HCT116 (cell line): Measurements from ENCODE around the gene CCDC106. TPM values are rescaled to one million over a fixed set of nuclear protein-coding genes. Genes with fewer than 3 reads are reported as not detected.

Experiments
- ATAC-seq: fragments of 200-7000 bp; cut with Tn5 transposase; 2 replicates; pipeline ENCODE4 v1.9.1; 2020; ENCODE audit warnings: mild to moderate bottlenecking, moderate library complexity
- BruUV-seq: library from RNA; stranded (reverse); fragments of 400-500 nt; replicated peaks from 2 replicates; lab custom pipeline; 2021; lab: Mats Ljungman, UMichigan
- CTCF ChIA-PET: fragments of 300-600 bp; sonication (Branson Sonifier 250); formaldehyde crosslinking; loops from one replicate; lab custom pipeline; 2021; ENCODE audit warnings: antibody characterized with exemption; lab: Charles Lee
- POLR2A ChIA-PET: fragments of 300-600, 350-600 bp; sonication (Branson Sonifier 250); formaldehyde crosslinking; loops from one replicate; lab custom pipeline; 2021; ENCODE audit warnings: antibody characterized with exemption; lab: Charles Lee
- RAD21 ChIA-PET, 2 experiments: fragments of 300-600 bp; sonication (Branson Sonifier 250); formaldehyde crosslinking; loops; one replicate each; lab custom pipeline; 2023; ENCODE audit warnings: low total read pairs in 2 of 2; ENCODE audit not compliant: uncharacterized antibody in 2 of 2, unreplicated experiment in 2 of 2, low non-redundant PET in 1 of 2; lab: Charles Lee
- DNase-seq: peaks from one replicate; pipeline ENCODE4 v3.0.0-alpha.2; 2010; ENCODE audit warnings: low read depth, low spot score
- H2AFZ ChIP-seq: fragments of 200-600 bp; shearing (Covaris generic), sonication (generic); 2 replicates; pipeline ENCODE4 v1.6.1; 2017; ENCODE audit warnings: low read depth, mixed run types, mixed read lengths, antibody characterized with exemption, low read length; ENCODE audit not compliant: poor library complexity, severe bottlenecking
- H3K27ac ChIP-seq: 2 replicates; pipeline ENCODE4 v1.5.1; 2012; ENCODE audit warnings: low read depth, low read length
- H3K27me3 ChIP-seq: fragments of 200-600 bp; sonication (generic); 2 replicates; pipeline ENCODE4 v1.6.1; 2016; ENCODE audit warnings: mixed run types, low read length, mixed read lengths; ENCODE audit not compliant: insufficient read depth
- H3K36me3 ChIP-seq, 2 experiments: fragments of 200-500 bp in 1 of 2; fragments of 200-600 bp in 1 of 2; sonication (Bioruptor generic) in 1 of 2; sonication (generic) in 1 of 2; 2 replicates each; pipeline versions ENCODE4 v1.5.1 to v1.6.1; 2014 to 2016; ENCODE audit warnings: low read length in 2 of 2, inconsistent platforms in 1 of 2, mixed read lengths in 1 of 2, mixed run types in 1 of 2; ENCODE audit not compliant: insufficient read depth in 2 of 2, control insufficient read depth in 1 of 2
- H3K4me1 ChIP-seq, 2 experiments: fragments of 200-600 bp in 1 of 2; sonication (generic) in 1 of 2; 2 replicates each; pipeline versions ENCODE4 v1.5.1 to v1.6.1; 2012 to 2017; ENCODE audit warnings: low read length in 2 of 2, inconsistent platforms in 1 of 2, mild to moderate bottlenecking in 1 of 2, mixed read lengths in 1 of 2, mixed run types in 1 of 2, moderate library complexity in 1 of 2; ENCODE audit not compliant: insufficient read depth in 2 of 2, control insufficient read depth in 1 of 2
- H3K4me2 ChIP-seq: fragments of 200-600 bp; sonication (generic); 2 replicates; pipeline ENCODE4 v1.6.1; 2017; ENCODE audit warnings: mixed run types, low read length, mixed read lengths
- H3K4me3 ChIP-seq, 2 experiments: fragments of 200-600 bp in 1 of 2; sonication (generic) in 1 of 2; replicated peaks in 1 of 2; 2 replicates each; pipeline ENCODE4 v1.5.1; 2011 to 2016; ENCODE audit warnings: low read length in 2 of 2, control low read depth in 1 of 2, low read depth in 1 of 2, mild to moderate bottlenecking in 1 of 2, mixed read lengths in 1 of 2, mixed run types in 1 of 2
- H3K79me2 ChIP-seq: fragments of 200-600 bp; sonication (generic); 2 replicates; pipeline ENCODE4 v1.6.1; 2017; ENCODE audit warnings: mild to moderate bottlenecking, mixed run types, low read length, moderate library complexity, mixed read lengths; ENCODE audit not compliant: insufficient read depth
- H3K9ac ChIP-seq: fragments of 200-600 bp; sonication (generic); 2 replicates; pipeline ENCODE4 v1.6.1; 2016; ENCODE audit warnings: low read length, mixed read lengths
- H3K9me2 ChIP-seq: fragments of 200-600 bp; sonication (generic), shearing (Covaris generic); 2 replicates; pipeline ENCODE4 v1.6.1; 2017; ENCODE audit warnings: mixed run types, mild to moderate bottlenecking, moderate library complexity; ENCODE audit not compliant: insufficient read depth
- H3K9me3 ChIP-seq, 2 experiments: fragments of 200-500 bp in 1 of 2; fragments of 200-600 bp in 1 of 2; sonication (Bioruptor generic) in 1 of 2; sonication (generic) in 1 of 2; 2 replicates each; pipeline ENCODE4 v1.6.1; 2014 to 2017; ENCODE audit warnings: low read length in 2 of 2, mixed read lengths in 2 of 2, inconsistent platforms in 1 of 2, low read depth in 1 of 2, mild to moderate bottlenecking in 1 of 2, mixed run types in 1 of 2, moderate library complexity in 1 of 2; ENCODE audit not compliant: control insufficient read depth in 1 of 2, insufficient read depth in 1 of 2
- H4K20me1 ChIP-seq: fragments of 200-600 bp; sonication (generic), shearing (Covaris generic); 2 replicates; pipeline ENCODE4 v1.6.1; 2017; ENCODE audit warnings: mixed run types, mild to moderate bottlenecking, moderate library complexity; ENCODE audit not compliant: insufficient read depth
- CTCF ChIP-seq, 3 experiments: fragments of 200-600 bp in 1 of 3; sonication (generic) in 1 of 3; IDR thresholded peaks in 2 of 3; conservative IDR thresholded peaks in 1 of 3; 2 replicates each; pipeline ENCODE4 v1.5.1; 2012 to 2017; ENCODE audit warnings: low read depth in 2 of 3, low read length in 2 of 3, antibody characterized with exemption in 1 of 3, borderline replicate concordance in 1 of 3, control low read depth in 1 of 3, mild to moderate bottlenecking in 1 of 3, mixed read lengths in 1 of 3, mixed run types in 1 of 3, moderate library complexity in 1 of 3; ENCODE audit not compliant: insufficient read depth in 1 of 3
- POLR2AphosphoS5 ChIP-seq: IDR thresholded peaks from 2 replicates; pipeline ENCODE4 v1.6.1; 2011; ENCODE audit warnings: mild to moderate bottlenecking, low read depth, low read length, moderate library complexity
- RAD21 ChIP-seq: IDR thresholded peaks from 2 replicates; pipeline ENCODE4 v1.6.1; 2012; ENCODE audit warnings: low read depth, mild to moderate bottlenecking
- intact Hi-C: fragments of 100-400 bp; cut with micrococcal nuclease; formaldehyde crosslinking; loops from 2 replicates; pipeline ENCODE4 v1.10.0; 2022
- total RNA-seq: library from RNA; stranded (reverse); gene quantifications from one replicate; pipeline ENCODE4 v1.2.1, GENCODE V29; 2021; ENCODE audit not compliant: unreplicated experiment

The CCDC106 gene
- total RNA-seq, 1 experiment from 2014 or later: 1.0 TPM

GRCh38 chr19:55599842-55600661 lies 48.0 kb upstream of the CCDC106 start, which contains the start of gene ZNF524 (continued):
- no peak for TF ChIP-seq CTCF (IDR thresholded peaks at IDR 0.05 in 2 of 3, conservative IDR thresholded peaks at IDR 0.05 in 1 of 3; ENCODE audit: borderline replicate concordance in 1 of 3, insufficient read depth in 1 of 3, low read depth in 2 of 3, low read length in 2 of 3)
- TF ChIP-seq, all 23 proteins: peak for 7

DNA sequence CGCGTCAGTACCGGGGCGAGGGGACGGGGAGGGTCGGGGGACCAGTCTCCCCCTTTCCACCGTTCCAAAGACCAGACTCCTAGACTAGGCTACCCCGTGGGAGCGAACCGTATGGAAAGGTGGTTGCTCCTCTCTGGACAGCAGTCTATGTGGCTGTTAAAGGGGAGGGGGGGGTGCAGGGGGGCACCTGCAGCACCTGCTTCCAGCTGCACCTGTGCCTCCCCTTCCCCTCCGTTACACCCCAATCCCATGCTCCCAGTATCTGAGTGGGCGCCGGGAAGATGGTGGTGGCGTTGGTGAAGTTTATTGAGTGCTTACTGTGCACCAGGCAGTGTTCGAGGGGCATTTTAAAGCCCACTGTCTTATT lies 47.4 kb upstream of the CCDC106 start:
- ChIA-PET POLR2A (interaction anchor here (1.8 kb wide), 1 partner anchor 53 kb away, joined by 7 read pairs; the partner anchor contains the start of gene U2AF2), RAD21 (no interaction called here), CTCF (interaction anchor here (2.5 kb wide), 1 partner anchor 31 kb away, joined by 14 read pairs; no protein-coding TSS in a partner anchor)
- H3K4me2 ChIP-seq: peak overlapping the region; percentile 96
- peaks cover 5% of the 10 kb centered on the region for H3K79me2 ChIP-seq
- H3K36me3 ChIP-seq: peaks cover 0 to 8% of the 10 kb centered on the region in 2 experiments; a peak in 3 of 4 replicates
- no peaks in the 10 kb centered on the region for H3K9me2 ChIP-seq
- no peaks in the 10 kb centered on the region for H3K9me3 ChIP-seq
- DNase-seq (no peak), ATAC-seq (no peak)
- no peaks in the 10 kb centered on the region for H3K27me3 ChIP-seq
- H3K4me3 ChIP-seq: peak overlapping the region; percentile 56 to 67
- no peaks in the 10 kb centered on the region for H4K20me1 ChIP-seq
- TF ChIP-seq RAD21 (no peak), POLR2AphosphoS5 (peak; percentile 24; the same call in 1 of the 2 replicates)
- intact Hi-C loops: no loop called here
- H3K27ac ChIP-seq: peak overlapping the region; percentile 83
- peaks cover 27 to 46% of the 10 kb centered on the region in 2 experiments for H3K4me1 ChIP-seq
- BruUV-seq: no TSS peak
- H2AFZ ChIP-seq: no peak overlapping the region
- H3K9ac ChIP-seq: peak overlapping the region; percentile 80
